Measurements from ENCODE around the gene AVPI1. TPM values are rescaled to one million over a fixed set of nuclear protein-coding genes. Genes with fewer than 3 reads are reported as not detected.

AVPI1 gene
- total and polyA plus RNA-seq, 2 of the 13 experiments (the other 11 are each of a cell fraction or from before 2014, with no cell fraction given), result 39.8 to 61.2 TPM

- TF ChIP-seq LRRFIP1 (CRISPR knock-in tag; conservative IDR thresholded peaks at IDR 0.05), result no peak
- no peak for TF ChIP-seq ZNF674 (CRISPR knock-in tag; IDR thresholded peaks at IDR 0.05; ENCODE audit: low read depth)
- TF ChIP-seq, protein P1, sequence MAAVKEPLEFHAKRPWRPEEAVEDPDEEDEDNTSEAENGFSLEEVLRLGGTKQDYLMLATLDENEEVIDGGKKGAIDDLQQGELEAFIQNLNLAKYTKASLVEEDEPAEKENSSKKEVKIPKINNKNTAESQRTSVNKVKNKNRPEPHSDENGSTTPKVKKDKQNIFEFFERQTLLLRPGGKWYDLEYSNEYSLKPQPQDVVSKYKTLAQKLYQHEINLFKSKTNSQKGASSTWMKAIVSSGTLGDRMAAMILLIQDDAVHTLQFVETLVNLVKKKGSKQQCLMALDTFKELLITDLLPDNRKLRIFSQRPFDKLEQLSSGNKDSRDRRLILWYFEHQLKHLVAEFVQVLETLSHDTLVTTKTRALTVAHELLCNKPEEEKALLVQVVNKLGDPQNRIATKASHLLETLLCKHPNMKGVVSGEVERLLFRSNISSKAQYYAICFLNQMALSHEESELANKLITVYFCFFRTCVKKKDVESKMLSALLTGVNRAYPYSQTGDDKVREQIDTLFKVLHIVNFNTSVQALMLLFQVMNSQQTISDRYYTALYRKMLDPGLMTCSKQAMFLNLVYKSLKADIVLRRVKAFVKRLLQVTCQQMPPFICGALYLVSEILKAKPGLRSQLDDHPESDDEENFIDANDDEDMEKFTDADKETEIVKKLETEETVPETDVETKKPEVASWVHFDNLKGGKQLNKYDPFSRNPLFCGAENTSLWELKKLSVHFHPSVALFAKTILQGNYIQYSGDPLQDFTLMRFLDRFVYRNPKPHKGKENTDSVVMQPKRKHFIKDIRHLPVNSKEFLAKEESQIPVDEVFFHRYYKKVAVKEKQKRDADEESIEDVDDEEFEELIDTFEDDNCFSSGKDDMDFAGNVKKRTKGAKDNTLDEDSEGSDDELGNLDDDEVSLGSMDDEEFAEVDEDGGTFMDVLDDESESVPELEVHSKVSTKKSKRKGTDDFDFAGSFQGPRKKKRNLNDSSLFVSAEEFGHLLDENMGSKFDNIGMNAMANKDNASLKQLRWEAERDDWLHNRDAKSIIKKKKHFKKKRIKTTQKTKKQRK (IDR thresholded peaks at IDR 0.05; ENCODE audit: low read length), result no peak
- peak; percentile 76; the same call in 1 of the 2 replicates for TF ChIP-seq RFX5 (IDR thresholded peaks at IDR 0.05; ENCODE audit: low read depth, low read length)
- no peak for TF ChIP-seq ZNF460 (CRISPR knock-in tag; IDR thresholded peaks at IDR 0.05; ENCODE audit: borderline replicate concordance)
- TF ChIP-seq ZNF484 (CRISPR knock-in tag; IDR thresholded peaks at IDR 0.05; ENCODE audit: borderline replicate concordance, low read depth), result no peak
- no peak for TF ChIP-seq U2AF1 (optimal IDR thresholded peaks at IDR 0.05; ENCODE audit: low read depth, low read length)
- TF ChIP-seq ZNF234 (CRISPR knock-in tag; conservative IDR thresholded peaks at IDR 0.05), result no peak
- TF ChIP-seq ZNF326 (CRISPR knock-in tag; IDR thresholded peaks at IDR 0.05; ENCODE audit: borderline replicate concordance), result no peak
- no peak for TF ChIP-seq ZNF709 (CRISPR knock-in tag; IDR thresholded peaks at IDR 0.05)
- TF ChIP-seq SOX6 (IDR thresholded peaks at IDR 0.05), result no peak
- TF ChIP-seq SOX6 (CRISPR knock-in tag; IDR thresholded peaks at IDR 0.05), result no peak; the same call in 1 of the 2 replicates
- TF ChIP-seq TEAD2 (CRISPR knock-in tag; IDR thresholded peaks at IDR 0.05), result no peak
- TF ChIP-seq HMGXB4 (CRISPR knock-in tag; IDR thresholded peaks at IDR 0.05; ENCODE audit: borderline replicate concordance in 1 of 2, low read depth in 1 of 2), result peak in 1 of 2 experiments; percentile 62; a peak in 2 of 4 replicates
- no peak for TF ChIP-seq TMF1 (CRISPR knock-in tag; IDR thresholded peaks at IDR 0.05; ENCODE audit: low read depth)
- TF ChIP-seq ZFY (CRISPR knock-in tag; IDR thresholded peaks at IDR 0.05), result peak; percentile 69
- no peak for TF ChIP-seq ZSCAN29 (CRISPR knock-in tag; conservative IDR thresholded peaks at IDR 0.05)
- TF ChIP-seq ZNF138 (CRISPR knock-in tag; IDR thresholded peaks at IDR 0.05; ENCODE audit: low read depth), result no peak
- no peak for TF ChIP-seq ZNF773 (CRISPR knock-in tag; IDR thresholded peaks at IDR 0.05; ENCODE audit: borderline replicate concordance)
- no peak for TF ChIP-seq ZNF660 (CRISPR knock-in tag; IDR thresholded peaks at IDR 0.05; ENCODE audit: borderline replicate concordance, low read depth)
Measured at GRCh38 chr10:97632949-97633884, 53.8 kb downstream of the AVPI1 start, which contains the start of gene MORN4 (continued).

All from HepG2 (cell line).